Neural cell (in vitro differentiated cells): ENCODE measurements around the gene HSP90B1. TPM values are rescaled to one million over a fixed set of nuclear protein-coding genes. Genes with fewer than 3 reads are reported as not detected.

Source experiments
- H2AFZ ChIP-seq: fragments of 200-600, 300-800 bp; sonication (generic), shearing (Covaris generic); 2 replicates; pipeline ENCODE4 v1.6.0; 2014; ENCODE audit warnings: low read depth, mild to moderate bottlenecking, antibody characterized with exemption, low read length, moderate library complexity
- H3F3A ChIP-seq: fragments of 200-600 bp; shearing (Covaris generic); 2 replicates; pipeline ENCODE4 v1.6.1; 2016; ENCODE audit warnings: mild to moderate bottlenecking, moderate library complexity, mixed read lengths, antibody characterized with exemption, low read length; ENCODE audit not compliant: insufficient read depth, poor library complexity, severe bottlenecking
- H3K27ac ChIP-seq: fragments of 200-600, 300-800 bp; sonication (generic), shearing (Covaris generic); 2 replicates; pipeline ENCODE4 v1.5.1; 2014; ENCODE audit warnings: mild to moderate bottlenecking, low read length, moderate library complexity
- H3K27me3 ChIP-seq: fragments of 300-800, 200-600 bp; sonication (generic), shearing (Covaris generic); 2 replicates; pipeline ENCODE4 v1.6.0; 2014; ENCODE audit warnings: mild to moderate bottlenecking, low read depth, low read length, moderate library complexity; ENCODE audit not compliant: insufficient read depth
- H3K36me3 ChIP-seq: fragments of 300-800, 200-600 bp; sonication (generic), shearing (Covaris generic); 2 replicates; pipeline ENCODE4 v1.5.1; 2014; ENCODE audit warnings: mild to moderate bottlenecking, antibody characterized with exemption, low read length, moderate library complexity; ENCODE audit not compliant: insufficient read depth
- H3K4me2 ChIP-seq: fragments of 300-800, 200-600 bp; sonication (generic), shearing (Covaris generic); 2 replicates; pipeline ENCODE4 v1.6.0; 2014; ENCODE audit warnings: mild to moderate bottlenecking, low read length
- H3K4me3 ChIP-seq: fragments of 300-800, 200-600 bp; sonication (generic), shearing (Covaris generic); 2 replicates; pipeline ENCODE4 v1.5.1; 2014; ENCODE audit warnings: mild to moderate bottlenecking, low read length, moderate library complexity
- H3K79me2 ChIP-seq: fragments of 200-600 bp; shearing (Covaris generic); replicated peaks from 2 replicates; pipeline ENCODE4 v1.6.0; 2014; ENCODE audit warnings: mild to moderate bottlenecking, low read length, moderate library complexity; ENCODE audit not compliant: insufficient read depth
- H3K9ac ChIP-seq: fragments of 300-800, 200-600 bp; sonication (generic), shearing (Covaris generic); 2 replicates; pipeline ENCODE4 v1.6.1; 2016; ENCODE audit warnings: mild to moderate bottlenecking, low read length, mixed read lengths
- H3K9me2 ChIP-seq: fragments of 200-600 bp; shearing (Covaris generic); 2 replicates; pipeline ENCODE4 v1.6.1; 2016; ENCODE audit warnings: mild to moderate bottlenecking, low read length, mixed read lengths; ENCODE audit not compliant: insufficient read depth
- H3K9me3 ChIP-seq: fragments of 200-600, 300-800 bp; sonication (generic), shearing (Covaris generic); 2 replicates; pipeline ENCODE4 v1.6.1; 2016; ENCODE audit warnings: mild to moderate bottlenecking, mixed run types, low read length, moderate library complexity, mixed read lengths
- H4K20me1 ChIP-seq: fragments of 200-600 bp; shearing (Covaris generic); 2 replicates; pipeline ENCODE4 v1.6.1; 2016; ENCODE audit warnings: mild to moderate bottlenecking, mixed run types; ENCODE audit not compliant: insufficient read depth
- EP300 ChIP-seq: fragments of 450-650 bp; conservative IDR thresholded peaks from 2 replicates; pipeline ENCODE4 v1.6.1; 2014; ENCODE audit warnings: antibody characterized with exemption, mild to moderate bottlenecking, moderate library complexity; ENCODE audit not compliant: poor library complexity, severe bottlenecking
- EZH2 ChIP-seq: fragments of 200-600, 300-800 bp; shearing (Covaris generic), sonication (generic); IDR thresholded peaks from 2 replicates; pipeline ENCODE4 v1.6.1; 2014; ENCODE audit warnings: antibody characterized with exemption, low read length, borderline replicate concordance, mild to moderate bottlenecking; ENCODE audit not compliant: insufficient read depth, poor library complexity, severe bottlenecking
- MXI1 ChIP-seq: fragments of 450-650 bp; conservative IDR thresholded peaks from 2 replicates; pipeline ENCODE4 v1.6.1; 2014; ENCODE audit warnings: antibody characterized with exemption, mild to moderate bottlenecking; ENCODE audit not compliant: poor library complexity, severe bottlenecking
- POLR2AphosphoS5 ChIP-seq: IDR thresholded peaks from 2 replicates; pipeline ENCODE4 v1.6.1; 2012
- RAD21 ChIP-seq: fragments of 450-650 bp; conservative IDR thresholded peaks from 2 replicates; pipeline ENCODE4 v1.6.1; 2014; ENCODE audit warnings: antibody characterized with exemption, mild to moderate bottlenecking, moderate library complexity
- SMC3 ChIP-seq: fragments of 450-650 bp; conservative IDR thresholded peaks from 2 replicates; pipeline ENCODE4 v1.6.1; 2014; ENCODE audit warnings: antibody characterized with exemption, mild to moderate bottlenecking, moderate library complexity; ENCODE audit not compliant: poor library complexity
- TAF1 ChIP-seq: IDR thresholded peaks from 2 replicates; pipeline ENCODE4 v1.6.1; 2012; ENCODE audit warnings: low read depth
- polyA plus RNA-seq: library from polyadenylated mRNA; depleted of rRNA; stranded (reverse); fragments of >200 nt; gene quantifications from 2 replicates; pipeline ENCODE4 v1.2.3, GENCODE V29; 2014
- TF ChIP-seq, protein P1 (sequence below): fragments of 450-650 bp; IDR thresholded peaks from 2 replicates; pipeline ENCODE4 v1.5.1; 2014; ENCODE audit warnings: antibody characterized with exemption, mild to moderate bottlenecking, moderate library complexity; ENCODE audit not compliant: poor library complexity, severe bottlenecking
- TF ChIP-seq, protein P2 (sequence below): IDR thresholded peaks from 2 replicates; pipeline ENCODE4 v1.6.1; 2012; ENCODE audit warnings: borderline replicate concordance

The HSP90B1 gene
- polyA plus RNA-seq, 1 donor from 2014 or later, result 242 TPM

DNA sequence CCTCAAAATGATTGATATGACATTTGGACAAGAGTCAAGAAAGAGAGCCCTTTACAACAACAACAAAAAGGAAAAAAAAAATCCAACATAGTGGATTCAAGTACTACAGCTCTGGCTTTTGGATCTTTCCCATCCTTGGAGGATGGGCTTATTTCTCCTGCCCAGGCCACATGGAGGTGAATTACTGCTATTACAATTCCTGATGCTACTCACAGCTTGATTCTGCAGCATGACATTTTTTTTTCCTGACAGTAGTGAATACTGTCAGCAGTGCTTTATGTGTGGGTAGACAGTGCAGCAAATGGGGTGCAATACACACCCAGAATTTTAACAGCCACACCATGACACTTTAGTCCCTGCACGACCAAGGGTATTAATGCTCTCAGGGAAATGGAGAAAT lies 42.5 kb upstream of the HSP90B1 start:
- peak overlapping the region; percentile 36 for H3K27ac ChIP-seq
- no peaks in the 10 kb centered on the region for H3K79me2 ChIP-seq
- H3K4me3 ChIP-seq, result no peak overlapping the region
- no peaks in the 10 kb centered on the region for H3K36me3 ChIP-seq
- H3K9ac ChIP-seq, result no peak overlapping the region
- H3K4me2 ChIP-seq, result no peak overlapping the region
- H3F3A ChIP-seq, result no peaks in the 10 kb centered on the region
- no peaks in the 10 kb centered on the region for H3K27me3 ChIP-seq
- no peaks in the 10 kb centered on the region for H3K9me2 ChIP-seq
- no peaks in the 10 kb centered on the region for H4K20me1 ChIP-seq
- no peak overlapping the region for H2AFZ ChIP-seq
- no peaks in the 10 kb centered on the region for H3K9me3 ChIP-seq
- TF ChIP-seq, protein P1, sequence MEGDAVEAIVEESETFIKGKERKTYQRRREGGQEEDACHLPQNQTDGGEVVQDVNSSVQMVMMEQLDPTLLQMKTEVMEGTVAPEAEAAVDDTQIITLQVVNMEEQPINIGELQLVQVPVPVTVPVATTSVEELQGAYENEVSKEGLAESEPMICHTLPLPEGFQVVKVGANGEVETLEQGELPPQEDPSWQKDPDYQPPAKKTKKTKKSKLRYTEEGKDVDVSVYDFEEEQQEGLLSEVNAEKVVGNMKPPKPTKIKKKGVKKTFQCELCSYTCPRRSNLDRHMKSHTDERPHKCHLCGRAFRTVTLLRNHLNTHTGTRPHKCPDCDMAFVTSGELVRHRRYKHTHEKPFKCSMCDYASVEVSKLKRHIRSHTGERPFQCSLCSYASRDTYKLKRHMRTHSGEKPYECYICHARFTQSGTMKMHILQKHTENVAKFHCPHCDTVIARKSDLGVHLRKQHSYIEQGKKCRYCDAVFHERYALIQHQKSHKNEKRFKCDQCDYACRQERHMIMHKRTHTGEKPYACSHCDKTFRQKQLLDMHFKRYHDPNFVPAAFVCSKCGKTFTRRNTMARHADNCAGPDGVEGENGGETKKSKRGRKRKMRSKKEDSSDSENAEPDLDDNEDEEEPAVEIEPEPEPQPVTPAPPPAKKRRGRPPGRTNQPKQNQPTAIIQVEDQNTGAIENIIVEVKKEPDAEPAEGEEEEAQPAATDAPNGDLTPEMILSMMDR, result peak; percentile 48
- TF ChIP-seq, protein P2, sequence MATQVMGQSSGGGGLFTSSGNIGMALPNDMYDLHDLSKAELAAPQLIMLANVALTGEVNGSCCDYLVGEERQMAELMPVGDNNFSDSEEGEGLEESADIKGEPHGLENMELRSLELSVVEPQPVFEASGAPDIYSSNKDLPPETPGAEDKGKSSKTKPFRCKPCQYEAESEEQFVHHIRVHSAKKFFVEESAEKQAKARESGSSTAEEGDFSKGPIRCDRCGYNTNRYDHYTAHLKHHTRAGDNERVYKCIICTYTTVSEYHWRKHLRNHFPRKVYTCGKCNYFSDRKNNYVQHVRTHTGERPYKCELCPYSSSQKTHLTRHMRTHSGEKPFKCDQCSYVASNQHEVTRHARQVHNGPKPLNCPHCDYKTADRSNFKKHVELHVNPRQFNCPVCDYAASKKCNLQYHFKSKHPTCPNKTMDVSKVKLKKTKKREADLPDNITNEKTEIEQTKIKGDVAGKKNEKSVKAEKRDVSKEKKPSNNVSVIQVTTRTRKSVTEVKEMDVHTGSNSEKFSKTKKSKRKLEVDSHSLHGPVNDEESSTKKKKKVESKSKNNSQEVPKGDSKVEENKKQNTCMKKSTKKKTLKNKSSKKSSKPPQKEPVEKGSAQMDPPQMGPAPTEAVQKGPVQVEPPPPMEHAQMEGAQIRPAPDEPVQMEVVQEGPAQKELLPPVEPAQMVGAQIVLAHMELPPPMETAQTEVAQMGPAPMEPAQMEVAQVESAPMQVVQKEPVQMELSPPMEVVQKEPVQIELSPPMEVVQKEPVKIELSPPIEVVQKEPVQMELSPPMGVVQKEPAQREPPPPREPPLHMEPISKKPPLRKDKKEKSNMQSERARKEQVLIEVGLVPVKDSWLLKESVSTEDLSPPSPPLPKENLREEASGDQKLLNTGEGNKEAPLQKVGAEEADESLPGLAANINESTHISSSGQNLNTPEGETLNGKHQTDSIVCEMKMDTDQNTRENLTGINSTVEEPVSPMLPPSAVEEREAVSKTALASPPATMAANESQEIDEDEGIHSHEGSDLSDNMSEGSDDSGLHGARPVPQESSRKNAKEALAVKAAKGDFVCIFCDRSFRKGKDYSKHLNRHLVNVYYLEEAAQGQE, result peak; percentile 80
- no peak for TF ChIP-seq EZH2
- TF ChIP-seq SMC3, result peak; percentile 21
- TF ChIP-seq MXI1, result peak; percentile 13
- TF ChIP-seq RAD21, result no peak
- peak; percentile 46 for TF ChIP-seq POLR2AphosphoS5
- TF ChIP-seq EP300, result no peak
- TF ChIP-seq TAF1, result no peak

DNA sequence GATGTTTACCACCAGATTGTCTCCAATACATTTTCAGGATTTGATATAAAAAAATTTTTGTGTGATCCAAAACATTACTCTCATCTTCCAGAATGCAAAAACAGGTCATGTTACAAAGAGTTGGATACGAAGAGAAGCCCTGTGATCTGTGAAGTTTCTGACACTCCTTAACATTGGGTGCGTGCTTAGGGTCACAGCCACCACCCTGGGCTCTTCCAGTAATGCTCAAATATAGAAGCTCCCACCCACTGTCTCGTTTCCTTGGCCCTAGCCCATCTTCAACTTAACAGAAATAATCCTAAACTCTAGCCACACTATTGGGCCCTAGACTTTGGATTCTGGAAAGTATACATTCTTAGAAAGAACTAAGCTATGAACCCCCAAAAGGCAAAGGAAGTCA lies 32.9 kb upstream of the HSP90B1 start:
- H2AFZ ChIP-seq, result no peak overlapping the region
- H3K4me3 ChIP-seq, result no peak overlapping the region
- no peaks in the 10 kb centered on the region for H3K9me2 ChIP-seq
- no peaks in the 10 kb centered on the region for H3K27me3 ChIP-seq
- no peaks in the 10 kb centered on the region for H3F3A ChIP-seq
- H3K36me3 ChIP-seq, result no peaks in the 10 kb centered on the region
- no peak overlapping the region for H3K9ac ChIP-seq
- H3K9me3 ChIP-seq, result no peaks in the 10 kb centered on the region
- TF ChIP-seq EP300, result no peak
- TF ChIP-seq, protein P1, result no peak
- no peak for TF ChIP-seq RAD21
- TF ChIP-seq, protein P2, result no peak
- TF ChIP-seq MXI1, result no peak
- TF ChIP-seq EZH2, result no peak
- TF ChIP-seq POLR2AphosphoS5, result no peak
- no peak for TF ChIP-seq TAF1
- TF ChIP-seq SMC3, result no peak
- no peaks in the 10 kb centered on the region for H4K20me1 ChIP-seq
- H3K27ac ChIP-seq, result no peak overlapping the region
- no peaks in the 10 kb centered on the region for H3K79me2 ChIP-seq
- no peak overlapping the region for H3K4me2 ChIP-seq
